ENCODE measurements around the gene NRDC. TPM values are rescaled to one million over a fixed set of nuclear protein-coding genes. Genes with fewer than 3 reads are reported as not detected.

Gene NRDC
- total and polyA plus RNA-seq, 9 of the 15 experiments (the other 6 are each of a cell fraction or from before 2014, with no cell fraction given): 102 to 371 (median 201) TPM

DNA sequence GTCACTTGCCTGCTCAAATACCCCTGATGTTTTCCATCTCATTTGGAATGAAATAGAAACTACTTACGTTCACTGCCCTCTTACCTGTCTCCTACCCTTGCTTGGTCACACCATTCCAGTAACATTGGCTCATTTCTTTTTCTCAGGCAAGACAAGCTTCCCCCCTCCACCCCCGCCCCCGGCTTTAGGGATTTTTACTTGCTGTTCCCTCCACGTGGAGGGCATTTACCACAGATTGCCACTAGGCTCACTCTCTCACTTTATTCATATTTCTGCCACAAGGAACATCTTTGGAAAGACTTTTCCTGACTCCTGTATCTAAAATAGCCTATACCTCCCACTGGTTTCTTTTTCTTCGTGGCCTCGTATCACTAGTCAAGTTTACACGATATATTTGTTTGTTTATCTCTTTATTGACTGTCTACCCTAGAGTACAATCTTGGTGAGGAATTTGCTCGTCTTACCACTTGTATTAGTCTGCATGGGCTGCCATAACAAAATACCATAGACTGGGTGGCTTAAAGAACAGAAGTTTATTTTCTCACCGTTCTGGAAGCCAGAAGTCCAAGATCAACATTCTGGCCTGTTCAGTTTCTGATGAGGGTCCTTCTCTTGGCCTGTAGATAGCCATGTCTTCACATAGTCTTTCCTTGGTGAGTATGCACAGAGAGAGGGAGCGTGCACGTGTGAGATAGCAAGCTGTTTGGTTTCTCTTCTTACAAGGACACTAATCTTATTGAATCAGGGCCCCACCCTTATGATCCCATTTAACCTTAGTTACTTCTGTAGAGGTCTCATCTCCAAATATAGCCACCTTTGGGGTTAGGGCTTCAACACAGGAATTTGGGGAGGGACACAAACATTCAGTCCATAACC is 126.2 kb downstream of the NRDC start:
- POLR2A ChIA-PET: interaction anchor here (0.5 to 6.8 kb wide), 8 partner anchors 10 to 147 kb away, joined by 3 to 44 read pairs (median 9); no protein-coding TSS in a partner anchor
- TF ChIP-seq NCOA1 (IDR thresholded peaks at IDR 0.05; ENCODE audit: low read depth) (no peak; the same call in 1 of the 2 replicates), NR2C1 (IDR thresholded peaks at IDR 0.05) (no peak), NR2C1 (tag; IDR thresholded peaks at IDR 0.05) (peak; percentile 18; the same call in 1 of the 2 replicates), HDAC1 (IDR thresholded peaks at IDR 0.05) (peak in 1 of 2 experiments; percentile 31; a peak in 1 of 4 replicates), TEAD4 (IDR thresholded peaks at IDR 0.05; ENCODE audit: low read length) (peak; percentile 87), TEAD4 (CRISPR knock-in tag; IDR thresholded peaks at IDR 0.05; ENCODE audit: borderline replicate concordance) (no peak), EGR1 (conservative IDR thresholded peaks at IDR 0.05) (peak; percentile 86), PHB2 (IDR thresholded peaks at IDR 0.05; ENCODE audit: low read depth) (peak; percentile 48; the same call in 1 of the 2 replicates), MYC (IDR thresholded peaks at IDR 0.05; ENCODE audit: low read depth, low read length) (peak; percentile 65), MYC (CRISPR knock-in tag; IDR thresholded peaks at IDR 0.05; ENCODE audit: borderline replicate concordance, low read depth) (no peak), L3MBTL2 (IDR thresholded peaks at IDR 0.05) (0 out of 2 replicates have a peak, but pooled peaks have one; percentile 62), MTA3 (IDR thresholded peaks at IDR 0.05; ENCODE audit: borderline replicate concordance) (no peak), POLR2AphosphoS2 (IDR thresholded peaks at IDR 0.05; ENCODE audit: low read length) (no peak), SRF (CRISPR knock-in tag; IDR thresholded peaks at IDR 0.05) (peak in 1 of 2 experiments; percentile 85; a peak in 1 of 4 replicates), WHSC1 (IDR thresholded peaks at IDR 0.05; ENCODE audit: low read length) (no peak), FUS (optimal IDR thresholded peaks at IDR 0.05; ENCODE audit: low read depth, low read length) (no peak)
- TF ChIP-seq, protein P1, sequence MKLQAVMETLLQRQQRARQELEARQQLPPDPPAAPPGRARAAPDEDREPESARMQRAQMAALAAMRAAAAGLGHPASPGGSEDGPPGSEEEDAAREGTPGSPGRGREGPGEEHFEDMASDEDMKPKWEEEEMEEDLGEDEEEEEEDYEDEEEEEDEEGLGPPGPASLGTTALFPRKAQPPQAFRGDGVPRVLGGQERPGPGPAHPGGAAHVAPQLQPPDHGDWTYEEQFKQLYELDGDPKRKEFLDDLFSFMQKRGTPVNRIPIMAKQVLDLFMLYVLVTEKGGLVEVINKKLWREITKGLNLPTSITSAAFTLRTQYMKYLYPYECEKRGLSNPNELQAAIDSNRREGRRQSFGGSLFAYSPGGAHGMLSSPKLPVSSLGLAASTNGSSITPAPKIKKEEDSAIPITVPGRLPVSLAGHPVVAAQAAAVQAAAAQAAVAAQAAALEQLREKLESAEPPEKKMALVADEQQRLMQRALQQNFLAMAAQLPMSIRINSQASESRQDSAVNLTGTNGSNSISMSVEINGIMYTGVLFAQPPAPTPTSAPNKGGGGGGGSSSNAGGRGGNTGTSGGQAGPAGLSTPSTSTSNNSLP (IDR thresholded peaks at IDR 0.05; ENCODE audit: borderline replicate concordance, low read depth, low read length): 0 out of 2 replicates have a peak, but pooled peaks have one; percentile 43
- TF ChIP-seq, protein P2, sequence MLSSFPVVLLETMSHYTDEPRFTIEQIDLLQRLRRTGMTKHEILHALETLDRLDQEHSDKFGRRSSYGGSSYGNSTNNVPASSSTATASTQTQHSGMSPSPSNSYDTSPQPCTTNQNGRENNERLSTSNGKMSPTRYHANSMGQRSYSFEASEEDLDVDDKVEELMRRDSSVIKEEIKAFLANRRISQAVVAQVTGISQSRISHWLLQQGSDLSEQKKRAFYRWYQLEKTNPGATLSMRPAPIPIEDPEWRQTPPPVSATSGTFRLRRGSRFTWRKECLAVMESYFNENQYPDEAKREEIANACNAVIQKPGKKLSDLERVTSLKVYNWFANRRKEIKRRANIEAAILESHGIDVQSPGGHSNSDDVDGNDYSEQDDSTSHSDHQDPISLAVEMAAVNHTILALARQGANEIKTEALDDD (IDR thresholded peaks at IDR 0.05): peak; percentile 63; the same call in 1 of the 2 replicates
- TF ChIP-seq, protein P3, sequence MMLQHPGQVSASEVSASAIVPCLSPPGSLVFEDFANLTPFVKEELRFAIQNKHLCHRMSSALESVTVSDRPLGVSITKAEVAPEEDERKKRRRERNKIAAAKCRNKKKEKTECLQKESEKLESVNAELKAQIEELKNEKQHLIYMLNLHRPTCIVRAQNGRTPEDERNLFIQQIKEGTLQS (IDR thresholded peaks at IDR 0.05): no peak
- TF ChIP-seq, protein P3 (CRISPR knock-in tag; conservative IDR thresholded peaks at IDR 0.05): no peak

More for the DNA sequence above, 126.2 kb downstream of the NRDC start:
- peak; percentile 86 for ATAC-seq
- Histone ChIP-seq H4K20me1 (replicated peaks; ENCODE audit: control insufficient read depth, insufficient read depth, low read length) (no peaks in the 10 kb centered on the region), H3K9ac (ENCODE audit: insufficient read depth in 1 of 2, low read depth in 2 of 2, low read length in 2 of 2) (peak overlapping the region in 1 of 2 experiments; percentile 40; a peak in 1 of 4 replicates), H3K27ac (ENCODE audit: extremely low read depth, low read depth, low read length) (peak overlapping the region; percentile 72), H3K27me3 (ENCODE audit: control insufficient read depth in 2 of 2, insufficient read depth in 2 of 2, low read length in 2 of 2) (no peaks in the 10 kb centered on the region), H3K4me3 (no peak overlapping the region), H3K9me3 (replicated peaks; ENCODE audit: control insufficient read depth, insufficient read depth, low read depth, low read length) (no peaks in the 10 kb centered on the region; the same call in 1 of the 2 replicates), H3K4me1 (replicated peaks in 1 of 2; ENCODE audit: control insufficient read depth in 2 of 2, insufficient read depth in 2 of 2, low read length in 2 of 2) (peaks cover 21 to 34% of the 10 kb centered on the region in 2 experiments; a peak in 3 of 5 replicates), H3K36me3 (ENCODE audit: control insufficient read depth, insufficient read depth, low read length) (peaks cover 68% of the 10 kb centered on the region), H3K4me2 (ENCODE audit: insufficient read depth, low read length) (peak overlapping the region; percentile 45), H2AFZ (ENCODE audit: low read depth, low read length) (peak overlapping the region; percentile 36), H3K9me1 (ENCODE audit: control insufficient read depth, insufficient read depth, low read length) (no peaks in the 10 kb centered on the region), H3K79me2 (ENCODE audit: control insufficient read depth, insufficient read depth, low read length) (peaks cover 19% of the 10 kb centered on the region; the same call in 2 of the 3 replicates)
- WGBS (ENCODE audit: insufficient coverage, low coverage, missing lambda C conversion rate): 22% methylated on average over 11 of the region's 11 CpGs
- peak; percentile 85 for FAIRE-seq
- CTCF ChIA-PET (ENCODE audit: low intra/inter-chr PET ratio): no interaction called here
- TSS peak; percentile 85 for BruUV-seq (replicated peaks)
- DNase-seq (ENCODE audit: extremely low read depth in 1 of 4, low spot score in 3 of 4): peak; percentile 49 to 90 (median 56)
- in situ Hi-C loops (cut with MboI) (no loop called here), intact Hi-C loops (cut with micrococcal nuclease) (loop anchor here (5.0 kb wide), 1 partner anchor 125 kb away; no protein-coding TSS in a partner anchor)
